HG03108 (cell line): ENCODE measurements around the gene CELA3B.
"Not testable (repeated sequence)": the region's sequence is repeated elsewhere in the genome, so short reads cannot be mapped to it uniquely, and the experiment has no call there.

Source experiments
- ATAC-seq: cut with Tn5 transposase; IDR thresholded peaks from one replicate; pipeline ENCODE4 v1.9.1; 2021; ENCODE audit warnings: moderate library complexity; ENCODE audit not compliant: unreplicated experiment

CELA3B gene

DNA sequence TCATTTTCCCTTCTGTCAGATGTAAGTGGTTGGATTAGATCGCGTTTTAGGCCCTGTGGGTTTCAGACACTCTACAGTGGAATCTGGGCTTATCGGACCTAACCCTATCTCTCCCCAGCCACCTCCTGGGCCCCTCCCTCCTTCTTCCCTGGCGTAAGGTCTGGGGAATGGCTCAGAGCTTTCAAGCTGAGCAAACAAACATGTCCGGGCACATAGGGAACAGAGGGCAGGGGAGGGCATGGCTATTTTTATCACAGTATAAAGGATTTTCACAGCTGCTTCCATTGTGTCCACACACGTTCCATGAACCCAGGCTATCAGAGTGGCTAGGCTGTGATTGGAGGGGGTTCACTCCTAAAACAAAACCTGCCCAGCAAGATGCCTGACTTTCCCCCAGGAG lies 2.1 kb upstream of the CELA3B start:
- not testable (repeated sequence) for ATAC-seq

DNA sequence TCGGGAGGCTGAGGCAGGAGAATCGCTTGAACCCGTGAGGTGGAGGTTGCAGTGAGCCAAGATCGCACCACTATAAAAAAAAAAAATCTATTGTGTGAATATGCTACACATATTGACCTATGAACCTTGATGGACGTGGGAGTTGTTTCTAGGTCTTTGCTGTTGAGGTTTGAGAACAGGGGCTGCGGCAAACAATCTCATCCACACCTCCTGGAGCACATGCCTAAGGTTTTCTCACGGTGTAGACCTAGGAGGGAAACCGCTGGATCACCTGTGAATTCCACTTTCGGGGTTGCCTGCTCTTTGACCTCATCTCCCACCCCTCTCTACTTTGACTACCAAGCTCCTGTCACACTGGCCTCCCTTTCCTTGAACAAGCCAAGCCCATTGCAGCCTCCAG lies 1.5 kb upstream of the CELA3B start:
- ATAC-seq = not testable (repeated sequence)

DNA sequence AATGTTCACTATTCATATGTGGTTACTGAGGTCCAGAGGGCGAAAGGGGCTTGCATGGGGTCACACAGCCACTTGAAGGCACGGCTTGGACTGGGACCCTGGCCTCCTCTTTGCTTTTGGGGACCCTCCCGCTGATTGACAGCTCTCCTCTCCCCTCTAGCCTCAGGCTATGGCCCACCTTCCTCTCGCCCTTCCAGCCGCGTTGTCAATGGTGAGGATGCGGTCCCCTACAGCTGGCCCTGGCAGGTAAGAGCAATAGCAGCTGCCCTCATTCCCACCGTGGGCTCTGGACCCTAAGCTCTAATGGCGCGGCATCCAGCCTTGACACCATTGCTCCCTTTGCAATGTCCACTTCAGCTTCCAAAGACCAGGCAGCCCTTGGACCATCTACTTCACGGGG lies 1.4 kb downstream of the CELA3B start:
- ATAC-seq = not testable (repeated sequence)

DNA sequence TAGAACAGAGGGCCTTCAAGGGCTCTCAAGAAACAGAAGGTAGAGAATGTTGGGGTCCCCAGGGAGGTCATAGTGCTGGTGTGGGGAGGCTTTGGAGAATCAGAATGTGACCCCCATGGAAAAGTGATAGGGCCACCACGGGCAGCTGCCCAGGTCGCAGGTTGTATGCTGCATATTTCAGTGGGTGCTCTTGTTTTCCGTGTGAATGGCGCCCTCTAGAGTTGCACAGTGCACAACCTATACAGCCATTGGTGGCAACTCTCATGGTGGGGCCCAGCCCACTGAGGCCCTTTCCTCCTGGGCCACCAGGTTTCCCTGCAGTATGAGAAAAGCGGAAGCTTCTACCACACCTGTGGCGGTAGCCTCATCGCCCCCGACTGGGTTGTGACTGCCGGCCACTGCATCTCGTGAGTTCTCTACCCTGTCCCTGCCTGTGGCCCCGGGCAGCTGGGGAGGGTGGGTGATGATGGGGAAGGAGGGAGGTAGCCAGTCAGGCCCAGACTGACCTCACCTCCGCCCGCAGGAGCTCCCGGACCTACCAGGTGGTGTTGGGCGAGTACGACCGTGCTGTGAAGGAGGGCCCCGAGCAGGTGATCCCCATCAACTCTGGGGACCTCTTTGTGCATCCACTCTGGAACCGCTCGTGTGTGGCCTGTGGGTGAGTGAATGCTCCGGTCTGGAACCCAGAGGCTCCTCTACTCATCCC lies 3.8 kb downstream of the CELA3B start:
- not testable (repeated sequence) for ATAC-seq

DNA sequence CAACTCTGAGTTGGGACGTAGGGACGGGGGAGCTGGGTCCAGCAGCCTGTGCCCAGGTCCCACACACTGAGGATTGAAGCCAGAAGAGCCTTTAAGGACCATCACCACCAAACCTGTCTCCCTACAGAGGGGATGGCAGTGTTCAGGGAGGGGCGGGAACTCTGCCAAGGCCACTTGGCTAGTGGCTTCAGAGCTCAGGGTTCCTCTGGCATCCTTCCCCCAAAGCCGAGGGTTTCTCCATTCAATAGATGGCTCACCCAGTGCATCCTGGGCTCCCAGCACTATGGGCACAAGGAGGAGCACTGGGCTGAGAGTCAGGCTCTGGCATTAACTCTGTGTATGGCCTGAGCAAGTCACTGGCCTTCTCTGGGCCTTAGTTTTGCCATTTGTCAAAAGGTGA lies 4.4 kb downstream of the CELA3B start:
- not testable (repeated sequence) for ATAC-seq

DNA sequence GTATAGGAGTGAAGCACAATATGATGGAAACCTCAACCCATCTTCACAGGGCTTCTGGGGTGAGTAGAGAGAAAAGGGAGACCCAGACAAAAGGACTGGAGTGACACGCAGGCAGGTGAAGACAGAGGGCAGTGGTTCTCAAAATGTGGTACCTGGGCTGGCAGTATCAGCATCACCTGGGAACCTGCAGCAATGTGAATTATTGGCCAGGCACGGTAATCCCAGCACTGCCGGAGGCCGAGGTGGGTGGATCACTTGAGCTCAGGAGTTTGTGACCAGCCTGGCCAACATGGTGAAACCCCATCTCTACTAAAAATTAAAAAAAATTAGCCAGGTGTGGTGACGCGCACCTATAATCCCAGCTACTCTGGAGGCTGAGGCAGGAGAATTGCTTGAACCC lies 5.3 kb downstream of the CELA3B start:
- ATAC-seq = not testable (repeated sequence)

DNA sequence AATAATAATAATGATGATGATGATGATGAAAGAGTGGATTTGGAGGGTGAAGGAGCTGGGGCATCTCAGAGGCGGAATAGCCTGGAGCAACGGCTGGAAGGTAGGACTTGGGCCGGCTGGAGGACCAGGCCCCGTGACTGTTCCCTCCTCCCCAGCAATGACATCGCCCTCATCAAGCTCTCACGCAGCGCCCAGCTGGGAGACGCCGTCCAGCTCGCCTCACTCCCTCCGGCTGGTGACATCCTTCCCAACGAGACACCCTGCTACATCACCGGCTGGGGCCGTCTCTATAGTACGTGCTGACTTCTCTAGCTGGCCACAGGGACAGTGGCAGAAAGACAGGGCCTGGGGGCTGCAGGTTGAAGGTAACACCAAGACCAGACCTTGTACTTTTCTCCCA lies 6.7 kb downstream of the CELA3B start:
- not testable (repeated sequence) for ATAC-seq

DNA sequence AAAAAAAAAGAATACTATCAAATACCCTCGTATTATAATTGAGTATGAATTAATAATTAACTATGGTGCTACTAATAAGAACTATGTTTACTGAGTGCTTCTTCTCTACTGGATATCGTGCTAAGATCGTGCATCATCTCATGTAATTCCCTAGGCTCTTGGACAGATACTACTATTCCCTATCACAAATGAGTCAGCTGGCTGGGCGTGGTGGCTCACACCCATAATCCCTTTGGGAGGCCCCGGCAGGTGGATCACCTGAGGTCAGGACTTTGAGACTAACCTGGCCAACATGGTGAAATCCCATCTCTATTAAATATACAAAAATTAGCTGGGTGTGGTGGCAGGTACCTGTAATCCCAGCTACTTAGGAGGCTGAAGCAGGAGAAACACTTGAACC lies 9.1 kb downstream of the CELA3B start:
- ATAC-seq = not testable (repeated sequence)

DNA sequence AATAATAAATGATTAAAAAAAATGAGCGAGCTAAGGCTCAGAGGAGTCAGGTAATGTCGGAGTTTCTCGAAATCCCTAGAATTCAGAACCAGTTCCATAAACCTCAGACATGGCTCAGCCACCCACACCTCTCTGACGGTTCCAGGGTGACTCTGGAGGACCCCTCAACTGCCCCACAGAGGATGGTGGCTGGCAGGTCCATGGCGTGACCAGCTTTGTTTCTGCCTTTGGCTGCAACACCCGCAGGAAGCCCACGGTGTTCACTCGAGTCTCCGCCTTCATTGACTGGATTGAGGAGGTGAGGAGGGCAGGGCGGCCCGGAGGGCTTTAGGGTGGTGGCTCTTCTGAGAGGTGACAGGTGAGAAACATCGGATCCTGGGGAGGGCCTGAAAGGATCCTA lies 9.6 kb downstream of the CELA3B start:
- not testable (repeated sequence) for ATAC-seq

DNA sequence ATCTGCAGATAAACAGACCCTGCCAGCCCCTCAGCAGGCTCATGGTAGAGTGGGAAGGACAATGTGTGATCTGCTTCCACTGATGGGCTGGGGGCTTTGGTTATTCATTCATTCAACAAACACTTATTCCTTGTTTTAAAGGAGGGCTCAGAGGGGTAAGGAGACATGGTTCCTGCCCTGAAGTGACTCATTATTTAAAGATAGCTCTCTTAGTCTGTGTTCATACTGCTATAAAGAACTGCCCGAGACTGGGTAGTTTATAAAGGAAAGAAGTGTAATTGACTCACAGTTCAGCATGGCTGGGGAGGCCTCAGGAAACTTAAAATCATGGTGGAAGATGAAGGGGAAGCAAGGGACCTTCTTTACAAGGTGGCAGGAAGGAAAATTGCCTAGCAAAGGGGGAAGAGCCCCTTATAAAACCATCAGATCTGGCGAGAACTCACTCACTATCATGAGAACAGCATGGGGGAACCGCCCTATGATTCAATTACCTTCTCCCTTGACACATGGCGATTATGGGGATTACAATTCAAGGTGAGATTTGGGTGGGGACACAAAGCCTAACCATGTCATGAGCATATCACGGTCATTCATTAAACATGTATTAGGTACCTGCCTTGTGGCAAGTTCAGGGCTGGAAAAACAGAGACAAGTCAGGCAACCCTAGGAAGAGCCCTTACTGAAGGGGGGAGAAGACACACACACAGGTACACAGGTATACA lies 13.0 kb downstream of the CELA3B start:
- ATAC-seq = not testable (repeated sequence)

DNA sequence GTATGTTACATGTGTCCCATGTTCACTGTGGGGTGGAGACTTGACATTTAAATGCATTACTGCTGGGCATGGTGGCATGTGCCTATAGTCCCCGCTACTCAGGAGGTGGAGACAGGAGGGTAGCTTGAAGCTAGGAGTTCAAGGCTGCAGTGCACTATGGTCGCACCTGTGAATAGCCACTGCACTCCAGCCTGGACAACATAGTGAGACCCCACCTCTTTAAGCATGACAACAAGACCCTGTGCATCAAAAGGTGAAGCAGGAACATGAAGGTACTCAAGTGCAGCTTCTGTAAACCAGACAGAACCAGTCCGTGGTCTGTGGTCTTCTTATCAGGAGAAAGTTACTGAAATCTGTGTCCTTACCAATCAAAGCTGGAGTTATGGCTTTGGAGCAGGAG lies 15.4 kb downstream of the CELA3B start:
- not testable (repeated sequence) for ATAC-seq

DNA sequence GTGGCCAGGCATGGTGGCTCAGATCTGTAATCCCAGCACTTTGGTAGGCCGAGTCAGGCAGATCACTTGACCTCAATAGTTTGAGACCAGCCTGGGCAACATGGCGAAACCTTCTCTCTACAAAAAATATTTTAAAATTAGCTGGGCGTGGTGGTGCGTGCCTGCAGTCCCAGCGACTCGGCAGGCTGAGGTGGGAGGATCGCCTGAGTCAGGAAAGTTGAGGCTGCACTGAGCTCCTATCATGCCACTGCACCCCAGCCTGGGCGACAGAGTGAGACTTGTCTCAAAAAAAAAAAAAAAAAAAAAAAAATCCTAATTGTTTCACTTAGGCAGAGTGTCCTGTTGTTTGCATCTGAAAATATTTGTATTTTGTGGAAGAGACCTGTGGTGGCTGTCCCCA lies 17.9 kb downstream of the CELA3B start:
- ATAC-seq = not testable (repeated sequence)

DNA sequence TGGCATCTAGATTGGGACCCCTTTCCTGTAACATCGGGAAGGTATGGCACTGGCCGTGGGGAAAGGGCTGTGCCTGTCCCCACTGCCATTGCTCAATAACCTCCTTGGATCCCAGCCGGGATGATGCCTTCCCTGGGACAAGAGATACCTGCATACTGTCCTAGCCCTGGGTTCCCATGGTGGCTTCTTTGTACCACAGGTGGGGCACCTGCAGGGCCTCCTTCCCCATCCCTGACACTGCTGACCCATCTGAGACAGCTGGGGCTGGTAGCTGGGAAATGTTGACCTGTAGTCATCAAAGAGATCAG lies 19.8 kb downstream of the CELA3B start:
- ATAC-seq = not testable (repeated sequence)

DNA sequence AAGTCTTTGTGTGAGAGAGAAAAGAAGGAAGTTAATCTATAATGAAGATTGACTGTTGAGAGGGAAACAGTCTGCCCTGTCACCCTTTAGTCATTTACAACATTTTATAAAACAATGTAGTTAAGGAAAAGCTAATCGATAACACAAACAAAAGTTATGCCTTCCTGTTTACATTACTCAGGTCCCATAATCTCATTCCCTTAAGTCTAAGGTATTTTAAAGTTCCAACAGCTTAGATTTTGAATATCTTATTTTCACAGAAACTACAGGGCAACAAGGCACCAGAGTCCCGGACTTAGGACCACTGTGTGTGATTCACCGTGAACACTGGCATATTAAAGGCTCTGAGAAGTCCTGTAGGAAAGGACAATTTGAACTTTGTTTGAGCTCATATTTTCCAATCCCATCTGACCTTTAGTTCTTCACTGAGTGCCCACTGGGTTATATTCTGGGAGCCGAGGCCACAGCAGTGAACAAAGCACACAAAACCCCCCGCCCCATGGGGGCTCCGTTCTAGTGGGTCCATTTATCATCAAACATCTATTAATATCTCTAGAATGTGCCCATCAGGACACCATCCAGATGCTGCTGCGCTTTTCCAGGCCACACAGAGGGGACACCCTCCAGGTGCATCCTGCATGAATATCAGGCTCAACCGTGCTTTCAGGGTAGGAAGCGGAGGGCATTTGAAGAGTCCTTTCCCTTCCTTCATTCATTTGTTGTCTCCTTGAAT lies 21.2 kb downstream of the CELA3B start:
- not testable (repeated sequence) for ATAC-seq

DNA sequence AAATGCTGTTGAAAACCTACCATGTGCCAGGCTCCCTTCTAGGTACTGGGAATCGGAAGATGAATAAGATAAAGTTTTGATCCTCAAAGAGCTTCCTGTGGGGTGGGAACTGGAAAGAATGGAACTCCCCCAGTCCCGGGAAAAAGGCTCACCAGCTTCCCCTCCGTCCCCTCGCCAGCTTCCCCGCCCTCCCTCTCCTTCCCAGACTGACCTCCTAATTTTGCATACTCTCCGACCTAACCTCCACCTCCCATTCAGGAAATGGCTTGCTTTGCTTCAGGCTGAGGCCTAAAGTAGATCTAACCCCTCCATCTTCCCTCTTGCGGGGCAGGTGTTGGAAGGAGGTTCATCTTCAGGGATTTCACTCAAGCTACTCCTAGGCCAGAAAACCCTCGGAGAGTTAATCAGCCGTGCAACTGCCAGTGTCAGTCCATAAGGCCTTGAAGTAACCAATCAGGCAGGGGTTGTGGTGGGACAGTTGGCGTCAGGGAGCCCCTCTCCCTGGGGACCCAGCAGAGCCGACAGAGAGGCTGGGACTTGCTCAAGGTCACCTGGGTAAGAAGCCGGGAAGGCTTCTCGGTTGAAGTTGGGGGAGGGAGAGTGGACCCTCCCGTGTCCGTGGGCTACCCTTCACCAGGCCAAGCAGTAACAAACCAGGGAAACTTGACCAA lies 21.9 kb downstream of the CELA3B start:
- not testable (repeated sequence) for ATAC-seq

DNA sequence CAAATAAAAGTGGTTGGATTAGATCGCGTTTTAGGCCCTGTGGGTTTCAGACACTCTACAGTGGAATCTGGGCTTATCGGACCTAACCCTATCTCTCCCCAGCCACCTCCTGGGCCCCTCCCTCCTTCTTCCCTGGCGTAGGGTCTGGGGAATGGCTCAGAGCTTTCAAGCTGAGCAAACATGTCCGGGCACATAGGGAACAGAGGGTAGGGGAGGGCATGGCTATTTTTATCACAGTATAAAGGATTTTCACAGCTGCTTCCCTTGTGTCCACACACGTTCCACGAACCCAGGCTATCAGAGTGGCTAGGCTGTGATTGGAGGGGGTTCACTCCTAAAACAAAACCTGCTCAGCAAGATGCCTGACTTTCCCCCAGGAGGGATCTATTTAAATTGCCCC lies 22.8 kb downstream of the CELA3B start:
- not testable (repeated sequence) for ATAC-seq

DNA sequence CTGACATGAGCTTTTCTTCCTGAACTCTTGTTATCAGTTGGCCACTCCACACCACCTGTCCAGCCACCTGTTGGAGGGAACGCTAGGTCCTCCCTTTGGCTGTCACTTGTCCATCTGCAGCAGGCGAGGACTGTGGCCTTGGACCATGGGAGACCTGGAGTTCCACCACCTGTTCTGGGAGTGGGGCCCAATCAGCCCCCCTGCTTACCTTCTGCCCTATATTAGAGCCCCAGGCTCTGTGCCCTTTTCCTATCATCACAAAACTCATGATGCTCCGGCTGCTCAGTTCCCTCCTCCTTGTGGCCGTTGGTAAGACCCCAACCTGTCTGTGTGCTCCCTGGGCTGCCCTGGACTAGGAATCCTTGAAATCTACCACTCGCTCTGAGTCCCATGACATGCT lies 24.6 kb downstream of the CELA3B start, which contains the start of gene CELA3A:
CELA3A (plus strand) TSS at position 249 of the 400 bp plus-strand sequence; CDS start at position 267, 18 bp downstream.
- ATAC-seq = no peak

DNA sequence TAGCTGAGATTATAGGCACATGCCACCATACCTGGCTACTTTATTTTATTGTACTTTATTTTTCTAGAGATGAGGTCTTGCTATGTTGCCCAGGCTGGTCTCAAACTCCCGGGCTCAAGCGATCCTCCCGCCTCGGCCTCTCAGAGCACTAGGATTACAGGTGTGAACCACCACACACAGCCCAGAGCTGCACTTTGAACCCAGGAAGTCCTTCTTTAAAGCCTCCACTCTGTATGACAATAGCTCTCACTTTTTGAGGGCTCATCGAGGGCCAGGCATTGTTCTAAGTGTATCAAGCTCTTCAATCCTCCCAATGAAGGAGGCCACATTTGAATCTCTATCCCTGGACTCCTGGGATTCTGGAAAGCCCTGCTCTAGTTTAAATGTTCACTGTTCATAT lies 25.6 kb downstream of the CELA3B start:
- not testable (repeated sequence) for ATAC-seq

DNA sequence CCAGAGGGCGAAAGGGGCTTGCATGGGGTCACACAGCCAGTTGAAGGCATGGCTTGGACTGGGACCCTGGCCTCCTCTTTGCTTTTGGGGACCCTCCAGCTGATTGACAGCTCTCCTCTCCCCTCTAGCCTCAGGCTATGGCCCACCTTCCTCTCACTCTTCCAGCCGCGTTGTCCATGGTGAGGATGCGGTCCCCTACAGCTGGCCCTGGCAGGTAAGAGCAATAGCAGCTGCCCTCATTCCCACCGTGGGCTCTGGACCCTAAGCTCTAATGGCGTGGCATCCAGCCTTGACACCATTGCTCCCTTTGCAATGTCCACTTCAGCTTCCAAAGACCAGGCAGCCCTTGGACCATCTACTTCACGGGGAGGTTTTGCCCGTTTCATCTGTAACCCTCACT lies 26.1 kb downstream of the CELA3B start:
- ATAC-seq = not testable (repeated sequence)

DNA sequence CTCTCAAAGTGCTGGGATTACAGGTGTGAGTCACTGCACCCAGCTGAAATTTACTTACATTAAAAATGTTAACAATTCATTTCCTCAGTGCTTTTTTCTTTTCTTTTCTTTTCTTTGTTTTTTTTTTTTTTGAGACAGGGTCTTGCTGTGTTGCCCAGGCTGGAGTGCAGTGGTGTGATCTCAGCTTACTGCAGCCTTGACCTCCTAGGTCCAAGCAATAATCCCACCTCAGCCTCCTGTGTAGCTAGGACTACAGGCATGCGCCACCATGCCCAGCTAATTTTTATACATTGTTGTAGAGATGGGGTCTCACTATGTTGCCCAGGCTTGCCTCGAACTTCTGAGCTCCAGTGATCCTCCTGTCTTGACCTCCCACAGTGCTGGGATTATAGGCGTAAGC lies 27.1 kb downstream of the CELA3B start:
- ATAC-seq = not testable (repeated sequence)
